ENCODE measurements around the gene PDZD4. TPM values are rescaled to one million over a fixed set of nuclear protein-coding genes. Genes with fewer than 3 reads are reported as not detected.

The PDZD4 gene
- total RNA-seq, 1 experiment from 2014 or later, result 0.26 TPM

DNA sequence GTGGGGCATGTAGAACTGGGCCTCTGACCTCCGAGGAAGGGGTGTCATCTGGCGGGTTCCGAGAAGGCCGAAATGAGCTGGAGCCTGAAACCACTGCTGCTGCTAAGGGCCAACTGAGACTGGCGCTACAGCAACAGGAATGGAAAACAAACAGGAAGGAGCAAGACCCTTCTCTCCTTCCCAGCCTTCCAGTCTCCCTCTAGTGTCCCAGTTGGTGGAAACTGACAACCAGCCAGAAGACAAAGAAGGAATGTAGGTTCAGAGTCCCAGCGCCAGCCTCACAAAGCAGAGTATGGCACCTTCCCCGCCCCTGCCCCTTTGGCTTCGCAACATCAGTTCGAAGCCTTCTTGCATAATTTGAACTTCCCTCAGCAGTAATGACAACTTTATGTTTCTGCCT, 24.4 kb upstream of the PDZD4 start:
- Histone ChIP-seq H3K27ac (ENCODE audit: low read length) (no peak overlapping the region), H3K9me3 (ENCODE audit: low read length) (no peaks in the 10 kb centered on the region), H3K27me3 (ENCODE audit: low read length) (peaks cover 40% of the 10 kb centered on the region), H3K4me1 (ENCODE audit: insufficient read depth, low read length) (no peaks in the 10 kb centered on the region), H3K4me3 (ENCODE audit: low read length) (no peak overlapping the region), H3K36me3 (ENCODE audit: low read depth, low read length) (no peaks in the 10 kb centered on the region), H3K9me2 (replicated peaks; ENCODE audit: low read length) (no peaks in the 10 kb centered on the region), H3K79me2 (ENCODE audit: low read length) (no peaks in the 10 kb centered on the region), H3K9ac (ENCODE audit: low read length) (no peak overlapping the region), H2AFZ (ENCODE audit: low read length) (no peak overlapping the region), H3K4me2 (ENCODE audit: low read length) (no peak overlapping the region), H4K20me1 (ENCODE audit: low read length) (no peaks in the 10 kb centered on the region), H3F3A (ENCODE audit: low read length, unreplicated experiment) (no peaks in the 10 kb centered on the region)
- intact Hi-C loops (cut with micrococcal nuclease), result no loop called here
- ChIA-PET CTCF (no interaction called here), POLR2A (ENCODE audit: unreplicated experiment) (no interaction called here)
- BruUV-seq (replicated peaks), result no TSS peak
- no peak for DNase-seq
- TF ChIP-seq EZH2 (IDR thresholded peaks at IDR 0.05; ENCODE audit: low read length, unreplicated experiment) (no peak), EZH2phosphoT487 (IDR thresholded peaks at IDR 0.05; ENCODE audit: borderline replicate concordance, low read length) (no peak)
- TF ChIP-seq, protein P1, sequence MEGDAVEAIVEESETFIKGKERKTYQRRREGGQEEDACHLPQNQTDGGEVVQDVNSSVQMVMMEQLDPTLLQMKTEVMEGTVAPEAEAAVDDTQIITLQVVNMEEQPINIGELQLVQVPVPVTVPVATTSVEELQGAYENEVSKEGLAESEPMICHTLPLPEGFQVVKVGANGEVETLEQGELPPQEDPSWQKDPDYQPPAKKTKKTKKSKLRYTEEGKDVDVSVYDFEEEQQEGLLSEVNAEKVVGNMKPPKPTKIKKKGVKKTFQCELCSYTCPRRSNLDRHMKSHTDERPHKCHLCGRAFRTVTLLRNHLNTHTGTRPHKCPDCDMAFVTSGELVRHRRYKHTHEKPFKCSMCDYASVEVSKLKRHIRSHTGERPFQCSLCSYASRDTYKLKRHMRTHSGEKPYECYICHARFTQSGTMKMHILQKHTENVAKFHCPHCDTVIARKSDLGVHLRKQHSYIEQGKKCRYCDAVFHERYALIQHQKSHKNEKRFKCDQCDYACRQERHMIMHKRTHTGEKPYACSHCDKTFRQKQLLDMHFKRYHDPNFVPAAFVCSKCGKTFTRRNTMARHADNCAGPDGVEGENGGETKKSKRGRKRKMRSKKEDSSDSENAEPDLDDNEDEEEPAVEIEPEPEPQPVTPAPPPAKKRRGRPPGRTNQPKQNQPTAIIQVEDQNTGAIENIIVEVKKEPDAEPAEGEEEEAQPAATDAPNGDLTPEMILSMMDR (conservative IDR thresholded peaks at IDR 0.05; ENCODE audit: low read depth, low read length), result no peak
- no peak for ATAC-seq

DNA sequence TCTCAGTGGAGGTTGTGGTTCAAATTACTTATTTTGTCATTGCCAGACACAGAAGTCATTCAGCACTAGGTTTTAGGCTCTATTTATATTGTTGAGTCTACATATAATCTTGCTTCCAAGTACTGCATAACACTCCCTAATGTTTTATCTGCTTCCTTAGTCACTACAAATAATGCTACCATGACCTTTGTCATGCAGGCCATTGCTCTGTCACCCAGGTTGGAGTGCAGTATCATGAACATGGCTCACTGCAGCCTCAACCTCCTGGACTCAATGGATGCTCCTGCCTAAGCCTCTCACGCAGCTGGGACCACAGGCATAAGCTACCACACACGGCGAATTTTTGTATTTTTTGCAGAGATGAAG, 23.5 kb upstream of the PDZD4 start:
- CTCF ChIA-PET, result no interaction called here
- peaks cover 39% of the 10 kb centered on the region for H3K27me3 ChIP-seq (ENCODE audit: low read length)

DNA sequence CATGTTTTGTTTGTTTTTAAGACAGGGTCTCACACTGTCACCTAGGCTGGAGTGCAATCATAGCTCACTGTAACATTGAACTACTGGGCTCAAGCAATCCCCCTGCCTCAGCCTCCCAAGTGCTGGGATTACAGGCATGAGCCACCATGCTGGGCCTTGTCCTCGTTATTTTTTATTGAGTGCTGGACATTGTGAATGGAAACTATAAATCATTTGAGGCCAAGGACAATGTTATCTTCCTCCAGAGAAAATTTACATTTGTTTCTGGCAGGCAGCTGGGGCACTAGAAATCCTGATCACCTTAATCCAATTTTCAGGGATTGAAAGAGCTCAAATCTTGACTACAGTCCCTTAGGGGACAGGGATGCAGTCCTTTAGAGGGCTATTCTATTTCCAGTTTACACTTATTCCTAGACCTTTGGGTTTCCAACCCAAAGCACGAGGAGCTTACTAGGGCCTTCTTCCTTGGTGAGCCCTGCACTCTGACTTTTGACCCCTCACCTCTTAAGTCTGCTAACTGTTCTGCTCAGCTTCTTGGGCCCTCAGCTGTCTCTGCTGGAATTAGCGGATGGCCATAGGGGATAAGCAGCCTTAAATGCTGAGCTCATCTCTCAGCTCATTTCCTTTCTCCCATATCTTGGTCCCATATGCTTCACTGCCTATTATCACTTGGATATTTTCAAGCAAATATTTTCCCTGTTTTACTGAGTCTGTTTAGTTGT, 23.0 kb upstream of the PDZD4 start:
- Histone ChIP-seq H3K36me3 (ENCODE audit: low read depth, low read length) (no peaks in the 10 kb centered on the region), H3K9ac (ENCODE audit: low read length) (no peak overlapping the region), H3K9me2 (replicated peaks; ENCODE audit: low read length) (no peaks in the 10 kb centered on the region), H3K9me3 (ENCODE audit: low read length) (no peaks in the 10 kb centered on the region), H3K4me2 (ENCODE audit: low read length) (no peak overlapping the region), H3K27me3 (ENCODE audit: low read length) (peaks cover 34% of the 10 kb centered on the region), H4K20me1 (ENCODE audit: low read length) (no peaks in the 10 kb centered on the region), H2AFZ (ENCODE audit: low read length) (no peak overlapping the region), H3K27ac (ENCODE audit: low read length) (no peak overlapping the region), H3K4me3 (ENCODE audit: low read length) (no peak overlapping the region), H3K4me1 (ENCODE audit: insufficient read depth, low read length) (no peaks in the 10 kb centered on the region), H3K79me2 (ENCODE audit: low read length) (no peaks in the 10 kb centered on the region), H3F3A (ENCODE audit: low read length, unreplicated experiment) (no peaks in the 10 kb centered on the region)
- BruUV-seq (replicated peaks), result no TSS peak
- CTCF ChIA-PET, result no interaction called here
- no peak for DNase-seq
- POLR2A ChIA-PET (ENCODE audit: unreplicated experiment), result no interaction called here
- no peak for ATAC-seq
- intact Hi-C loops (cut with micrococcal nuclease), result no loop called here
- TF ChIP-seq, protein P1 (conservative IDR thresholded peaks at IDR 0.05; ENCODE audit: low read depth, low read length), result no peak
- TF ChIP-seq EZH2 (IDR thresholded peaks at IDR 0.05; ENCODE audit: low read length, unreplicated experiment) (no peak), EZH2phosphoT487 (IDR thresholded peaks at IDR 0.05; ENCODE audit: borderline replicate concordance, low read length) (no peak)

More for the DNA sequence above, 23.5 kb upstream of the PDZD4 start:
- Histone ChIP-seq H3K27ac (ENCODE audit: low read length) (no peak overlapping the region), H3K4me2 (ENCODE audit: low read length) (no peak overlapping the region), H3K79me2 (ENCODE audit: low read length) (no peaks in the 10 kb centered on the region), H3K36me3 (ENCODE audit: low read depth, low read length) (no peaks in the 10 kb centered on the region), H3F3A (ENCODE audit: low read length, unreplicated experiment) (no peaks in the 10 kb centered on the region), H3K9ac (ENCODE audit: low read length) (no peak overlapping the region), H3K4me1 (ENCODE audit: insufficient read depth, low read length) (no peaks in the 10 kb centered on the region), H2AFZ (ENCODE audit: low read length) (no peak overlapping the region), H3K9me3 (ENCODE audit: low read length) (no peaks in the 10 kb centered on the region), H4K20me1 (ENCODE audit: low read length) (no peaks in the 10 kb centered on the region), H3K9me2 (replicated peaks; ENCODE audit: low read length) (no peaks in the 10 kb centered on the region), H3K4me3 (ENCODE audit: low read length) (no peak overlapping the region)
- TF ChIP-seq EZH2 (IDR thresholded peaks at IDR 0.05; ENCODE audit: low read length, unreplicated experiment) (no peak), EZH2phosphoT487 (IDR thresholded peaks at IDR 0.05; ENCODE audit: borderline replicate concordance, low read length) (no peak)
- TF ChIP-seq, protein P1 (conservative IDR thresholded peaks at IDR 0.05; ENCODE audit: low read depth, low read length), result no peak
- no TSS peak for BruUV-seq (replicated peaks)
- POLR2A ChIA-PET (ENCODE audit: unreplicated experiment), result no interaction called here
- DNase-seq (no peak), ATAC-seq (no peak)
- intact Hi-C loops (cut with micrococcal nuclease), result no loop called here
